K562 (cell line): ENCODE data around the gene SGMS1. TPM values are rescaled to one million over a fixed set of nuclear protein-coding genes. Genes with fewer than 3 reads are reported as not detected.
A peak's percentile ranks its signal among the peaks of the same experiment; 100 is the strongest.

ENCODE experiments used
- ATAC-seq: fragments of 200-7000 bp; cut with Tn5 transposase; 3 replicates; pipeline ENCODE4 v1.9.1; 2020; ENCODE audit warnings: moderate library complexity
- BruUV-seq: library from RNA; stranded (reverse); fragments of 400-500 nt; replicated peaks from 2 replicates; lab custom pipeline; 2021; lab: Mats Ljungman, UMichigan
- CTCF ChIA-PET: fragments of 300-600 bp; formaldehyde crosslinking; extraction: SDS; loops from one replicate; lab custom pipeline; 2021; ENCODE audit warnings: low intra/inter-chr PET ratio; lab: Yijun Ruan, JAX
- POLR2A ChIA-PET: fragments of 300-600, 350-650 bp; sonication (Branson Sonifier 250); formaldehyde crosslinking; extraction: SDS; loops from one replicate; lab custom pipeline; 2021; ENCODE audit warnings: antibody characterized with exemption, inconsistent platforms; lab: Yijun Ruan, JAX
- DNase-seq, 4 experiments: peaks; one replicate each; pipeline versions ENCODE4 v3.0.0 to v3.0.0-alpha.2; 2011 to 2018; ENCODE audit warnings: low spot score in 3 of 4, mixed read lengths in 3 of 4; ENCODE audit errors: extremely low read depth in 1 of 4
- FAIRE-seq: peaks from 2 replicates; lab custom pipeline; 2011; peaks lifted over from hg19 to GRCh38; lab: Jason Lieb, UNC
- H2AFZ ChIP-seq: 2 replicates; pipeline ENCODE4 v1.6.0; 2011; ENCODE audit warnings: low read depth, low read length, control low read depth, inconsistent platforms
- H3K27ac ChIP-seq: fragments of 200-600 bp; 3 replicates; pipeline ENCODE4 v1.8.0; 2011; ENCODE audit warnings: low read depth, mild to moderate bottlenecking, control low read depth, inconsistent platforms, low read length, moderate library complexity, mixed read lengths; ENCODE audit errors: extremely low read depth
- H3K27me3 ChIP-seq, 2 experiments: fragments of 300-600 bp in 1 of 2; 2 replicates in 1 of 2; 3 replicates in 1 of 2; pipeline versions ENCODE4 v1.6.0 to v1.8.0; 2011; ENCODE audit warnings: inconsistent platforms in 2 of 2, low read length in 2 of 2, mild to moderate bottlenecking in 1 of 2, mixed read lengths in 1 of 2, moderate library complexity in 1 of 2; ENCODE audit not compliant: control insufficient read depth in 2 of 2, insufficient read depth in 2 of 2
- H3K36me3 ChIP-seq: fragments of 300-600 bp; 3 replicates; pipeline ENCODE4 v1.8.0; 2011; ENCODE audit warnings: mild to moderate bottlenecking, low read length, inconsistent platforms; ENCODE audit not compliant: control insufficient read depth, insufficient read depth
- H3K4me1 ChIP-seq, 2 experiments: fragments of 200-600 bp in 1 of 2; replicated peaks in 1 of 2; 2 replicates in 1 of 2; 3 replicates in 1 of 2; pipeline versions ENCODE4 v1.5.1 to v1.8.0; 2011; ENCODE audit warnings: inconsistent platforms in 2 of 2, low read length in 2 of 2, mild to moderate bottlenecking in 1 of 2, mixed read lengths in 1 of 2, moderate library complexity in 1 of 2; ENCODE audit not compliant: control insufficient read depth in 2 of 2, insufficient read depth in 2 of 2
- H3K4me2 ChIP-seq: 2 replicates; pipeline ENCODE4 v1.6.1; 2011; ENCODE audit warnings: low read length, control low read depth, inconsistent platforms, mixed read lengths; ENCODE audit not compliant: insufficient read depth
- H3K4me3 ChIP-seq: fragments of 200-600 bp; sonication (generic), shearing (Covaris generic); 2 replicates; pipeline ENCODE4 v1.5.1; 2016; ENCODE audit warnings: control low read depth, inconsistent platforms
- H3K79me2 ChIP-seq: fragments of 200-600 bp; 3 replicates; pipeline ENCODE4 v1.8.0; 2011; ENCODE audit warnings: low read length, inconsistent platforms; ENCODE audit not compliant: control insufficient read depth, insufficient read depth
- H3K9ac ChIP-seq, 2 experiments: 2 replicates each; pipeline versions ENCODE4 v1.6.0 to v1.6.1; 2011; ENCODE audit warnings: low read depth in 2 of 2, low read length in 2 of 2, control low read depth in 1 of 2, inconsistent platforms in 1 of 2, mild to moderate bottlenecking in 1 of 2, mixed read lengths in 1 of 2; ENCODE audit not compliant: insufficient read depth in 1 of 2
- H3K9me1 ChIP-seq: one replicate; pipeline ENCODE4 v1.6.0; 2011; ENCODE audit warnings: inconsistent platforms, mild to moderate bottlenecking, low read length, moderate library complexity; ENCODE audit not compliant: control insufficient read depth, insufficient read depth
- H3K9me3 ChIP-seq: replicated peaks from 2 replicates; pipeline ENCODE4 v1.5.1; 2011; ENCODE audit warnings: low read depth, low read length, inconsistent platforms; ENCODE audit not compliant: control insufficient read depth, insufficient read depth
- H4K20me1 ChIP-seq: replicated peaks from 2 replicates; pipeline ENCODE4 v1.6.1; 2011; ENCODE audit warnings: low read length, inconsistent platforms, mixed read lengths; ENCODE audit not compliant: control insufficient read depth, insufficient read depth
- ARHGAP35 ChIP-seq: fragments of 450-650 bp; IDR thresholded peaks from 2 replicates; pipeline ENCODE4 v1.6.1; 2018; ENCODE audit not compliant: partially characterized antibody
- BRF1 ChIP-seq: IDR thresholded peaks from 3 replicates; pipeline ENCODE4 v1.6.1; 2011; ENCODE audit warnings: borderline replicate concordance, mild to moderate bottlenecking; ENCODE audit not compliant: insufficient read length; ENCODE audit errors: extremely low read depth
- ETS2 ChIP-seq: IDR thresholded peaks from 2 replicates; pipeline ENCODE4 v1.6.1; 2016; ENCODE audit warnings: borderline replicate concordance, missing genetic modification characterization, mild to moderate bottlenecking, moderate library complexity, missing compliant biosample characterization; ENCODE audit not compliant: poor library complexity, severe bottlenecking
- HEY1 ChIP-seq: fragments of 250-450 bp; sonication (Bioruptor Pico); IDR thresholded peaks from 2 replicates; pipeline ENCODE4 v1.5.0; 2020; ENCODE audit warnings: mild to moderate bottlenecking, moderate library complexity, borderline replicate concordance
- IFI16 ChIP-seq: fragments of 250-450 bp; sonication (Bioruptor Pico); IDR thresholded peaks from 2 replicates; pipeline ENCODE4 v2.1.2; 2022; ENCODE audit warnings: mild to moderate bottlenecking, inconsistent platforms
- IRF1 ChIP-seq: sonication (generic); formaldehyde crosslinking; IDR thresholded peaks from 2 replicates; pipeline ENCODE4 v1.8.0; 2022; ENCODE audit warnings: missing genetic modification reagents, mild to moderate bottlenecking, borderline replicate concordance
- IRF2 ChIP-seq: sonication (generic); formaldehyde crosslinking; IDR thresholded peaks from 2 replicates; pipeline ENCODE4 v1.8.1; 2022; ENCODE audit warnings: mild to moderate bottlenecking, missing genetic modification reagents
- PHTF2 ChIP-seq: fragments of 250-450 bp; sonication (Bioruptor Pico); IDR thresholded peaks from 2 replicates; pipeline ENCODE4 v1.5.0; 2021; ENCODE audit warnings: mild to moderate bottlenecking
- POLR2AphosphoS5 ChIP-seq: IDR thresholded peaks from 2 replicates; pipeline ENCODE4 v1.6.1; 2011; ENCODE audit warnings: mild to moderate bottlenecking, low read depth, low read length, moderate library complexity; ENCODE audit not compliant: control insufficient read depth, insufficient read depth
- PRPF4 ChIP-seq: fragments of 200-400 bp; formaldehyde crosslinking; IDR thresholded peaks from one replicate; pipeline ENCODE4 v1.6.1; 2017; ENCODE audit warnings: low read length, low read depth, mild to moderate bottlenecking; ENCODE audit not compliant: insufficient read depth, poor library complexity, severe bottlenecking
- SIX5 ChIP-seq, 2 experiments: IDR thresholded peaks; 2 replicates each; pipeline ENCODE4 v1.6.1; 2011; ENCODE audit warnings: low read length in 2 of 2, borderline replicate concordance in 1 of 2, low read depth in 1 of 2, mild to moderate bottlenecking in 1 of 2, moderate library complexity in 1 of 2; ENCODE audit not compliant: insufficient read depth in 1 of 2
- SMARCC2 ChIP-seq: fragments of 450-650 bp; IDR thresholded peaks from 2 replicates; pipeline ENCODE4 v1.6.1; 2017; ENCODE audit warnings: antibody characterized with exemption, moderate library complexity, mild to moderate bottlenecking, low read depth
- SRSF3 ChIP-seq: fragments of 200-400 bp; formaldehyde crosslinking; IDR thresholded peaks from 2 replicates; pipeline ENCODE4 v1.6.1; 2016; ENCODE audit warnings: mild to moderate bottlenecking, low read length, moderate library complexity; ENCODE audit not compliant: insufficient read depth
- STAG1 ChIP-seq: sonication (generic); formaldehyde crosslinking; IDR thresholded peaks from 2 replicates; pipeline ENCODE4 v1.5.0; 2020; ENCODE audit warnings: missing genetic modification reagents, borderline replicate concordance
- ZNF184 ChIP-seq: sonication (generic); formaldehyde crosslinking; IDR thresholded peaks from 2 replicates; pipeline ENCODE4 v1.5.0; 2020; ENCODE audit warnings: missing genetic modification reagents
- ZNF707 ChIP-seq: fragments of 250-450 bp; sonication (Bioruptor Pico); conservative IDR thresholded peaks from 2 replicates; pipeline ENCODE4 v1.8.0; 2022; ENCODE audit warnings: inconsistent platforms, mild to moderate bottlenecking, moderate library complexity
- WGBS: fragments of 100-300 bp; shearing (Covaris generic); methylation state at CpG from one replicate; pipeline ENCODE4 v1.1.6; 2016; ENCODE audit warnings: low coverage, mixed read lengths; ENCODE audit not compliant: insufficient coverage; ENCODE audit errors: missing lambda C conversion rate; 5-methylcytosine and 5-hydroxymethylcytosine counted together
- in situ Hi-C: fragments of 300-500 bp; cut with MboI; formaldehyde crosslinking; loops from 4 replicates; pipeline ENCODE4 v1.15.0; 2018; ENCODE audit warnings: inconsistent platforms, mixed read lengths
- intact Hi-C: fragments of 100-400 bp; cut with micrococcal nuclease; formaldehyde crosslinking; loops from 2 replicates; pipeline ENCODE4 v1.14.2; 2022
- polyA plus RNA-seq, 8 experiments: library from polyadenylated mRNA; depleted of rRNA in 4 of 8; stranded (reverse) in 5 of 8; unstranded in 3 of 8; fragments of >200 nt; fragmentation: Nextera tagmentation in 2 of 8; fragmentation: Illumina TruSeq in 1 of 8; extraction: Ambion mirVana in 2 of 8; extraction: Trizol in 1 of 8; gene quantifications; 2 replicates each; pipeline versions ENCODE4 v1.2.1 to v1.2.3, GENCODE V29; 2011 to 2014; ENCODE audit warnings: inconsistent platforms in 1 of 8, missing spikeins in 1 of 8
- total RNA-seq, 7 experiments: library from RNA; depleted of rRNA in 6 of 7; stranded (reverse); fragments of >200 nt in 6 of 7; fragmentation: Illumina TruSeq in 2 of 7; extraction: Trizol in 2 of 7; gene quantifications; 2 replicates each; pipeline versions ENCODE4 v1.2.1 to v1.2.3, GENCODE V29; 2011 to 2021; ENCODE audit warnings: low replicate concordance in 1 of 7
- TF ChIP-seq, protein P1 (sequence below): fragments of 250-450 bp; sonication (Bioruptor Pico); IDR thresholded peaks from 2 replicates; pipeline ENCODE4 v1.8.0; 2021; ENCODE audit warnings: moderate library complexity, mild to moderate bottlenecking, inconsistent platforms
- TF ChIP-seq, protein P2 (sequence below): fragments of 250-450 bp; sonication (Bioruptor Pico); IDR thresholded peaks from 2 replicates; pipeline ENCODE4 v1.4.0; 2020

The SGMS1 gene
- total and polyA plus RNA-seq, 9 of the 15 experiments (the other 6 are each of a cell fraction or from before 2014, with no cell fraction given) = 22.6 to 232 (median 82.2) TPM

GRCh38 chr10:50286996-50287803 lies 336.6 kb downstream of the SGMS1 start (continued):
- no peak for TF ChIP-seq HEY1
- TF ChIP-seq SMARCC2 = no peak
- no peak for TF ChIP-seq POLR2AphosphoS5
- TF ChIP-seq STAG1 (CRISPR knock-in tag) = no peak
- TF ChIP-seq IRF2 = no peak
- TF ChIP-seq IRF1 (CRISPR knock-in tag) = no peak
- no peak for TF ChIP-seq ZNF707 (CRISPR knock-in tag)

- ChIA-PET CTCF (no interaction called here), POLR2A (interaction anchor here (1.7 to 2.0 kb wide), 2 partner anchors 10 to 16 kb away, joined by 5 read pairs; no protein-coding TSS in a partner anchor)
- H3K4me2 ChIP-seq = no peak overlapping the region
- in situ Hi-C loops = no loop called here
- no peaks in the 10 kb centered on the region for H3K9me1 ChIP-seq
- DNase-seq = no peak
- no peak for ATAC-seq
- H4K20me1 ChIP-seq = no peaks in the 10 kb centered on the region
- H3K9ac ChIP-seq = no peak overlapping the region
- no peaks in the 10 kb centered on the region for H3K9me3 ChIP-seq
- H3K79me2 ChIP-seq = no peaks in the 10 kb centered on the region
- no peak overlapping the region for H3K27ac ChIP-seq
- no peaks in the 10 kb centered on the region for H3K27me3 ChIP-seq
- intact Hi-C loops = no loop called here
- no peak overlapping the region for H3K4me3 ChIP-seq
- no TSS peak for BruUV-seq
- WGBS = 7% methylated on average over 2 of the region's 2 CpGs
- no peak for TF ChIP-seq ARHGAP35
- TF ChIP-seq IFI16 (CRISPR knock-in tag) = no peak
- TF ChIP-seq SIX5 (IDR thresholded peaks at IDR 0.05; ENCODE audit: borderline replicate concordance in 1 of 2, insufficient read depth in 1 of 2, low read depth in 1 of 2, low read length in 2 of 2) = no peak
- TF ChIP-seq HEY1 = no peak
- no peak for TF ChIP-seq ZNF184
- TF ChIP-seq, protein P1, sequence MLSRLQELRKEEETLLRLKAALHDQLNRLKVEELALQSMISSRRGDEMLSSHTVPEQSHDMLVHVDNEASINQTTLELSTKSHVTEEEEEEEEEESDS (CRISPR knock-in tag) = no peak
- no peak for TF ChIP-seq BRF1
- TF ChIP-seq PHTF2 (CRISPR knock-in tag) = no peak
- TF ChIP-seq ETS2 (tag) = no peak
- TF ChIP-seq PRPF4 = no peak
- TF ChIP-seq, protein P2, sequence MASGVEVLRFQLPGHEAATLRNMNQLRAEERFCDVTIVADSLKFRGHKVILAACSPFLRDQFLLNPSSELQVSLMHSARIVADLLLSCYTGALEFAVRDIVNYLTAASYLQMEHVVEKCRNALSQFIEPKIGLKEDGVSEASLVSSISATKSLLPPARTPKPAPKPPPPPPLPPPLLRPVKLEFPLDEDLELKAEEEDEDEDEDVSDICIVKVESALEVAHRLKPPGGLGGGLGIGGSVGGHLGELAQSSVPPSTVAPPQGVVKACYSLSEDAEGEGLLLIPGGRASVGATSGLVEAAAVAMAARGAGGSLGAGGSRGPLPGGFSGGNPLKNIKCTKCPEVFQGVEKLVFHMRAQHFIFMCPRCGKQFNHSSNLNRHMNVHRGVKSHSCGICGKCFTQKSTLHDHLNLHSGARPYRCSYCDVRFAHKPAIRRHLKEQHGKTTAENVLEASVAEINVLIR = no peak
- TF ChIP-seq SRSF3 = no peak
- TF ChIP-seq, all 486 proteins: peak for 0
- peaks cover 0 to 3% of the 10 kb centered on the region in 2 experiments; a peak in 2 of 5 replicates for H3K4me1 ChIP-seq
- FAIRE-seq = no peak
- no peaks in the 10 kb centered on the region for H3K36me3 ChIP-seq
- peak overlapping the region; percentile 11 for H2AFZ ChIP-seq
These were observed 337.2 kb downstream of the SGMS1 start for GRCh38 chr10:50286517-50286916.
